ENCODE results near the gene RHEX.

DNA sequence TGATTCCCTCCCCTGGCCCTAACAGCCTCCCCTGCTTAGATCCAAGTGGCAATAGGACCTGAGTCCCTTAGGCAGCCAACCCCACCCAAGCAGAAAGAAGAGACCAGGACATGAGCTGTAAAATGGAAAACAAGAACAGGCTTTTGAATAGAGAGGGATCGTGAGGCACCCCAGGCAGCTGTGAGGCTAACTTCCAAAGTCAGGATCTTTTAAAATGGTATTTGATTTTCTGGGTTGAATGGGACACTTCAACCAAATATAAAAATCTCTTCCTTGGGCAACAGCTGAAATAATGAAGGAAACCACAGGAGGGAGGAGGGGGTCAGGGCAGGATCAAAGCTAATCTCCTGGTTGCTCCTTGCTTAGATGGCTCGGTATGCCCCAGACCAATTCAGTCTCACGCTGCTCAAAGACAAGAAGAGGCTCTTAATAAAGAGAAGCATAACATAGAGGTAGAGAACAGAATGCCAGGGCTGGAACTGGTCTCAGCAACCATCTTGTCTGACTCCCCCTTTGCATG lies 92.9 kb downstream of the RHEX start:
- TF ChIP-seq EZH2phosphoT487 (IDR thresholded peaks at IDR 0.05; ENCODE audit: insufficient read depth, low read depth) (no peak), EZH2 (IDR thresholded peaks at IDR 0.05; ENCODE audit: insufficient read depth, poor library complexity, severe bottlenecking) (no peak)
